GM19351 (cell line): ENCODE measurements around the gene CAPZA2.
"Not testable (repeated sequence)": the region's sequence is repeated elsewhere in the genome, so short reads cannot be mapped to it uniquely, and the experiment has no call there.

Source experiments
- ATAC-seq: cut with Tn5 transposase; IDR thresholded peaks from one replicate; pipeline ENCODE4 v1.9.1; 2021; ENCODE audit warnings: mild to moderate bottlenecking, moderate library complexity; ENCODE audit not compliant: unreplicated experiment

Gene CAPZA2

GRCh38 chr7:116862234-116862950 lies at the start of gene CAPZA2:
Gene CAPZA2, plus strand, starts transcription at chr7:116862587. Its CDS starts 25 bp downstream, at chr7:116862612.
- ATAC-seq: peak; percentile 87

DNA sequence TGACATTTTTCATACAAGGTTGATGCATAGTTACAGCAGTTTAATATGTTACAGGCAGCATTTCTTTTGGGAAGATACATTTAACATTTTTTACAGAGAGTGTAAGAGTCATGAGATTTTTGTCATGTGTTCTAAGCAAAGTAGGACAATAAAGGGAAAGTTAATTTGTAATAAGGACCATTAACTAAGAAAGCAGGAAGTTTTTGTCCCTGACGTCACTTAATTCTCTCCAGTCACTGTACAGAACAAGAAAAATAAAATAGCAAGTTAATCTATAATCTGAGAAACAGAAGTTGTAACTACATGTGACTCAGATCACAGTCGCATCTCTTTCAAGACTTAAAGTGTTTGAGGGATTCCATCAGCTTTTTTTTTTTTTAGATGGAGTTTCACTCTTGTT lies 49.5 kb upstream of the CAPZA2 start:
- ATAC-seq: no peak

- ATAC-seq: not testable (repeated sequence)
Measured at GRCh38 chr7:116813371-116813770, 49.0 kb upstream of the CAPZA2 start.

DNA sequence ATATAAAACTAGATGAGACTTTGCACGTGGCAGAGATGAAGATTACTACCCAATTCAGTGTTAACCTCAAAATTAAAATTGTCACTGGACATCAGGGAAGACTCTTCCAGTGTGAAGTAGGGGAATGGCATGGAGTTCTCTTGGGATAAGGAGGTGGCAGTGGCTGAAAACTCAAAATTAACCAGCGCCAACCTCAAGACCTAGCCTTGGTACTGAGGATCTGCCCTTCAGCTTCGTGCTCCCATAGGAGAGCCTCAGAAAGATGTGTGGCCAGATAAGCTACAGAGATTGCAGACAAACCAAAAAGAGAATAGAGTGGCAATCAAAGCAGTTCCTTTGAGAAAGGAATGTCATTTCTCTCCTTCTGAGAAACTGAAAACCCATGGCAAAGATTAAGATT lies 47.3 kb upstream of the CAPZA2 start:
- ATAC-seq: no peak

- ATAC-seq: no peak
Measured at GRCh38 chr7:116820149-116820548, 42.2 kb upstream of the CAPZA2 start.

DNA sequence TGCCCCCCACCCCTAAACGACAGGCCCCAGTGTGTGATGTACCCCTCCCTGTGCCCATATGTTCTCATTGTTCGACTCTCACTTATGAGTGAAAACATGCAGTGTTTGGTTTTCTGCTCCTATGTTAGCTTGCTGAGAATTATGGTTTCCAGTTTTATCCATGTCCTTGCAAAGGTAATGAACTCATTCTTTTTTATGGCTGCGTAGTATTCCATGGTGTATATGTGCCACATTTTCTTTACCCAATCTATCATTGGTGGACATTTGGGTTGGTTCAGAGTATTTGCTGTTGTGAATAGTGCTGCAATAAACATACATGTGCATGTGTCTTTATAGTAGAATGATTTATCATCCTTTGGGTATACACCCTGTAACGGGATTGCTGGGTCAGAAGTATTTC lies 40.7 kb upstream of the CAPZA2 start:
- not testable (repeated sequence) for ATAC-seq

DNA sequence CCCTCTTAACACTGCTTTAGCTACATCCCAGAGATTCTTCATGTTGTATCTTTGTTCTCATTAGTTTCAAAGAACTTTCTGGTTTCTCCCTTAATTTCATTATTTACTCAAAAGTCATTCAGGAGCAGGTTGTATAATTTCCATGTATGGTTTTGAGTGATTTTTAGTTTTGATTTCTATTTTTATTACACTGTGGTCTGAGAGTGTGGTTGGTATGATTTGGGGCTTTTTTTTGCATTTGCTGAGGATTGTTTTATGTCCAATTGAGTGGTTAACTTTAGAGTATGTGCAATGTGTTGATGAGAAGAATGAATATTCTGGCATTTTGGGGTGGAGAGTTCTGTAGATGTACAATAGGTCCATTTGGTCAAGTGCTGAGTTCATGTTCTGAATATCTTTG lies 37.9 kb upstream of the CAPZA2 start:
- ATAC-seq: no peak

GRCh38 chr7:116828281-116828680 lies 34.1 kb upstream of the CAPZA2 start:
- ATAC-seq: no peak

GRCh38 chr7:116829041-116829440 lies 33.3 kb upstream of the CAPZA2 start:
- no peak for ATAC-seq

GRCh38 chr7:116829493-116829892 lies 32.9 kb upstream of the CAPZA2 start:
- no peak for ATAC-seq

DNA sequence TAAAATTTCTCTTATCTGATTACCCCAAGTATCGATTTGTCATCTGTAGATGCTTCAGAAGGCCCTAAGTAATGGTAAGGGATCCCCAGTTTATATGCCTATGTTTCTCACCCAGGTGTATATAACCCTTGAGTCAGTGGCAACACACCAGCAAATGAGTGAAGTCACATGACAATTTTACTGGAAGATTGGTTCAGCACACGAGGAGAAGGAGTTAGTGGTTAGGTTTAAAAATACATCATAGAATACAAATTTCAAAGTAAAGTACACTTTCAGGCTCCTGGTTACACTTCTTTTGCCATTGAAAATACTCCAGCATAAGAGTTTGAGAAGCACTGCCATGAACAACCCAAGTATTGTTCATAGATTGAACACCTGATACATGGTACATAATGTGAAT lies 29.7 kb upstream of the CAPZA2 start:
- no peak for ATAC-seq

GRCh38 chr7:116834815-116835504 lies 27.4 kb upstream of the CAPZA2 start:
- ATAC-seq: no peak

DNA sequence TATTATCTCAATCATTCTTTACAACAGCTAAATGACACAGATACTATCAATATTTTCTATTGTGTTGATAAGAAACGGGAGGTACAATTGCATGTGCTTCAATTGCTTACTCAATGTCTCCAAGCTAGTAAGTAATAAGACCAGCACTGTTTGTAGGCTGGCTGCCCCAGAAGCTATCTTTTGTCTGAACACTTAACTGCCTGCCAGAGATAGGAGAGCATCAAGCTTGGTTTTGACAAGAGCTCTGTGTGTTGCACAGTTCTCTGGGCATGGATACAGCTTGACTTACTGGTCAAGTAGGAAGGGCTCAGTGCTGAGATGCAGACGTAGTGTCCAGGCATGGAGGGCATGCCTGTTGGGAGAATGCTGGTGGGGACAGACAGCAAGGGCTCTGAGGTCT lies 26.3 kb upstream of the CAPZA2 start:
- ATAC-seq: no peak

- no peak for ATAC-seq
Measured at GRCh38 chr7:116836911-116837310, 25.5 kb upstream of the CAPZA2 start.

- no peak for ATAC-seq
Measured at GRCh38 chr7:116837586-116837985, 24.8 kb upstream of the CAPZA2 start.

GRCh38 chr7:116840256-116840655 lies 22.1 kb upstream of the CAPZA2 start:
- ATAC-seq: no peak

DNA sequence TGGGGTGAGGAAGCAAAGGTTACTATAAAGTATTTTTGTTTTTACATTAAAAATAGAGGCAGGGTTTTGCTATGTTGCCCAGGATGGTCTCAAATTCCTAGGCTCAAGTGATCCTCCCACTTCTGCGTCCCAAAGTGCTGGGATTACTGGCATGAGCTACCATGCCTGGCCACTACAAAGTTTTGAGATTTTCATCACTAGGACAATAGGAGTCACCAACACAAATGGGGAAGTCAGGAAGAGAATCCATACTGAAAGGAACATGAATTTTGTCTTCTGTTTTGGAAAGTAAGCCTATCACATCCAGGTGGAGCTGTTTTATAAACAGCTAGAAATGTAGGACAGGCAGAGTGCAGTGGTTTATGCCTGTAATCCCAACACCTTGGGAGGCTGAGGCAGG lies 20.0 kb upstream of the CAPZA2 start:
- ATAC-seq: no peak

- ATAC-seq: no peak
Measured at GRCh38 chr7:116843378-116843777, 19.0 kb upstream of the CAPZA2 start.

GRCh38 chr7:116851175-116851574 lies 11.2 kb upstream of the CAPZA2 start:
- no peak for ATAC-seq

DNA sequence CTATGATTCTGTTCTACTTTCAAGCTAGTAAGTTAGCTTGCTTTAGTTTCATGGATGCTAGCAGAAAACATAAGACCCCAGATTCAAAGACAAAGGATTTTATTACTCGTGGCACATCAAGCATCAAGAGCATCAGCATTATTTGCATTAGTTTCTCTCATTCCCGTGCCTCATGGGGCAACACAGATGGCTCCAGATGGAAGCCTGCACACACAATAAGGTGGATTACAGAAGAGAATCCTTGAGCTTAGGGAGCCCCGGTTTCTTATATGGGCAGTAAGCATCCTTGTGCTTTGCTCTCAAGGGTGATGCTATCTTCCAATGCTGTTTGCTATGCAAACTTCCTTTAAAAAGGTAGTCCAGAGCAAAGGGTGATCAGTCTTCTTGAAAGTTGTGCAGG lies 10.7 kb upstream of the CAPZA2 start:
- no peak for ATAC-seq

- ATAC-seq: no peak
Measured at GRCh38 chr7:116854132-116854531, 8.3 kb upstream of the CAPZA2 start.

GRCh38 chr7:116857052-116857451 lies 5.3 kb upstream of the CAPZA2 start:
- ATAC-seq: no peak

- no peak for ATAC-seq
Measured at GRCh38 chr7:116859323-116859722, 3.1 kb upstream of the CAPZA2 start.
